ENCODE results near the gene PTPRH.
"Not testable (repeated sequence)": the region's sequence is repeated elsewhere in the genome, so short reads cannot be mapped to it uniquely, and the experiment has no call there.

The PTPRH gene

DNA sequence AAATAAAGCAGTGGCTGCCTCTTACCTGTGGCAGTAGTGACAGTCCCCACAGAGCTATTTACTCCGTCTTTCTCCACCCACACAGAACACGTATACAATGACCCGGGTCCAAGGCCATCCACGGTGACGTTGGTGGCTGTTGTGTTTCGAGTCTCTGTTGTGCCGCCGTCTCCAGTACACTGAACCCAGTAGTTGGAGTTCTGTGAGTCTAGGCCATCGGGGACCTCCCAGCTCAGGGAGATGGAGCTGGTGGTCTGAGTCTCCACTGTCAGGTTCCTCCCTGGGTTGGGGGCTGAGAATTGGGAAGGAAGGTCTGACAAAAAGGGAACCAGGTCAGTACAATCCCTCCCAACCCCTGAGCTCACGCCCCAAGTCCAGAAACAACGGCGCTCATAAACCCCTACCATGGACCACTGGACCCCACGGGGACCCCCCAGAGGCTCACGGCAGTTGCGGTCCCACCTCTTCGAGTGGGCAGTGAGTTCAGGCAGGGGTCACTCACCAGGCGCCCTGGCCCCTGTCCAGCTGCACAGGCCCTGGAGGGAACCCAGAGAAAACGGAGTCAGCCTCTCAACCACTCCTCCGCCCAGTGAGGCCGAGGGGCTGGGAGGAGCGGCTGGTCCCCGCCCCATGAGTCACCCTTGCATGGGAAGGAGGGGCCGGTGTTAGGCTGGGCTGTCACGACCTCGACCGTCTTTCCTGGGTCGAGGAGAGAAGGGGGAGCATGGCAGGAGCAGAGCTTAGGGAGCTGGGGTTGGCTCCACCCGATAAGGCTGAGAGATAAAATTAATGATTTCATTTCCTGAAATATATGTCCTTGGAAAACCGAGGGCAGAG, 2.4 kb downstream of the PTPRH start:
- peak overlapping the region; percentile 24 for H3K4me3 ChIP-seq (ENCODE audit: low read length)
- TF ChIP-seq, protein P1, sequence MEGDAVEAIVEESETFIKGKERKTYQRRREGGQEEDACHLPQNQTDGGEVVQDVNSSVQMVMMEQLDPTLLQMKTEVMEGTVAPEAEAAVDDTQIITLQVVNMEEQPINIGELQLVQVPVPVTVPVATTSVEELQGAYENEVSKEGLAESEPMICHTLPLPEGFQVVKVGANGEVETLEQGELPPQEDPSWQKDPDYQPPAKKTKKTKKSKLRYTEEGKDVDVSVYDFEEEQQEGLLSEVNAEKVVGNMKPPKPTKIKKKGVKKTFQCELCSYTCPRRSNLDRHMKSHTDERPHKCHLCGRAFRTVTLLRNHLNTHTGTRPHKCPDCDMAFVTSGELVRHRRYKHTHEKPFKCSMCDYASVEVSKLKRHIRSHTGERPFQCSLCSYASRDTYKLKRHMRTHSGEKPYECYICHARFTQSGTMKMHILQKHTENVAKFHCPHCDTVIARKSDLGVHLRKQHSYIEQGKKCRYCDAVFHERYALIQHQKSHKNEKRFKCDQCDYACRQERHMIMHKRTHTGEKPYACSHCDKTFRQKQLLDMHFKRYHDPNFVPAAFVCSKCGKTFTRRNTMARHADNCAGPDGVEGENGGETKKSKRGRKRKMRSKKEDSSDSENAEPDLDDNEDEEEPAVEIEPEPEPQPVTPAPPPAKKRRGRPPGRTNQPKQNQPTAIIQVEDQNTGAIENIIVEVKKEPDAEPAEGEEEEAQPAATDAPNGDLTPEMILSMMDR (conservative IDR thresholded peaks at IDR 0.05; ENCODE audit: low read length), result no peak

DNA sequence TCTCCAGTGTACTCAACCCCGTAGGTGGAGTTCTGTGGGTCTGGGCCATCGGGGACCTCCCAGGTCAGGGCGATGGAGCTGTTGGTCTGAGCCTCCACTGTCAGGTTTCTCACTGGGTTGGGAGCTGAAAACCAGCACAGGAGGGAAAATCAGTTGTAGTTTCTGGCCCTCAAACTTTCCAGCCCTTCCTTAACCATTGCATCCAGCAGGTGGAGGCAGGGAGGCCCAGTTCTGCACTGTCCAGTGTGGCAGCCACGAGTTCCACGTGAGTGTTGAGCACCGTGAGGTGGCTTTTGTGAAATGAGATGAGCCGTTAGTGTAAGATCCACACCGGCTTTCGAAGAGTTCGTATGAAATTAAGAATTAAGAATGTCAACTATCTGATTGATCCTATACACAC, 7.1 kb downstream of the PTPRH start:
- not testable (repeated sequence) for H3K4me3 ChIP-seq (ENCODE audit: low read length); DNase-seq (ENCODE audit: low read depth)
- TF ChIP-seq, protein P1 (conservative IDR thresholded peaks at IDR 0.05; ENCODE audit: low read length), result peak; percentile 32; the same call in 1 of the 2 replicates

More for the DNA sequence above, 2.4 kb downstream of the PTPRH start:
- peak; percentile 75 for DNase-seq (ENCODE audit: low read depth)

DNA sequence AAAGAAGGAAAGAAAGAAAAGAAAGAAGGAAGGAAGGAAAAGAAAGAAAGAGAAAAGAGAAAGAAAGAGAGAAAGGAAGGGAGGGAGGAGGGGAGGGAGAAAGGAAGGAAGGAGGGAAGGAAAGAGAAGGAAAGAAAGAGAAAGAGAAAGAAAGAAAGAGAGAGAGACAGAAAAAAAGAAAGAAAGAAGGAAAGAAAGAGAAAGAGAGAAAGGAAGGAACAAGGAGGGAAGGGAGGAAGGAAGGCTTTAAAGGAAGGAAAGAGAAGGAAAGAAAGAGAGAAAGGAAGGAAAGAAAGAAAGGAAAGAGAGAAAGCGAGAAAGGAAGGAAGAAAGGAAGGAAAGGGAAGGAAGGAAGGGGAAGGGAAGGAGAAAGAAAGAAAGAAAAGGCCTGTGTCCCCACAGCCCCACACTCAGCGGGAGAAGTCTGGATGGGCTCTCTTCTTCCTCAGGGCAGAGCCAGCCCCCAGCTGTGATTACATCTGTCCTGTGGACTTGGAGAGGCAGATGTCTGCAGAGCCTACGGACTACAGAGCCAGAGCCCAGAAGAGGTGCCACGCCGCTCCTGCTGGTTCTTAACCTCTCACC, 9.6 kb downstream of the PTPRH start:
- no peak for DNase-seq (ENCODE audit: low read depth)
- no peak overlapping the region for H3K4me3 ChIP-seq (ENCODE audit: low read length)
- TF ChIP-seq, protein P1 (conservative IDR thresholded peaks at IDR 0.05; ENCODE audit: low read length), result no peak

DNA sequence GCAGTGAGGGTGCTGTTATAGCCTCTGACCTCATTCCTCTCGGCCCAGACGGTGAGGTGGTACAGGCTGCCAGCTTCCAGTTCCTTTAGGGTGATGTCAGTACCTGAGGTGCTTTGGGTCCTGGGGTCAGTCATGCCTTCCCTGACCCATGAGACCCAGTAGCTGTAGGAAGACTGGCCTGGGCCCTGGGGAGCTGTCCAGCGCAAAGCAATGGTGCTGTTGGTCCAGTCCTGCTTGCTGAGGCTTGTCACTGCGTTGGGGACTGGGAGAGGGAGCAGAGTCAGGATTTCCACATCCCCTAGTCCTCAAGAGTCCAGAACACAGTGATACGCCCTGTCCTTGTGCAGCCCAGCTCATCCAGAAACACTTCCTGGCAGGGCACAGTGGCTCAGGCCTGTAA, 10.7 kb downstream of the PTPRH start:
- DNase-seq (ENCODE audit: low read depth), result no peak
- no peak overlapping the region for H3K4me3 ChIP-seq (ENCODE audit: low read length)
- TF ChIP-seq, protein P1 (conservative IDR thresholded peaks at IDR 0.05; ENCODE audit: low read length), result no peak

DNA sequence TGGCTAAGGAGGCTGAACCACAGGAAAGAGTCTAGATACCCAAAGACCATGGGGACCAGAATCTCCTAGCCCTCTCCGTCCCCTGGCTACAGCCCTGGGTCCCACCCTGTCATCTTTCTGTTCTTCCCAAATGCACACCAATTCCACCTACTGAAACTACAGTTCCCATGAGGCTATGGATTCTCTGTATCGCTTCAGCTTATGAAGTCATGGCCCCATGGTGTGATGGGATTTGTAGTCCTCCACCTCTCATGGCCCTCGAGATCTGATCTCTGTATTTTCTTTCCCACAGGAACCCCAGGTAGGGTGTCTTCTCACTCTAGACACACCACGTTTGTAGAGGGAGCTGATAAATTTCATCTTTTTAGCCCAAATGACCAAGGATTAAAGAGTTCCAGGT, 11.8 kb downstream of the PTPRH start:
- no peak overlapping the region for H3K4me3 ChIP-seq (ENCODE audit: low read length)
- DNase-seq (ENCODE audit: low read depth), result no peak
- TF ChIP-seq, protein P1 (conservative IDR thresholded peaks at IDR 0.05; ENCODE audit: low read length), result no peak

DNA sequence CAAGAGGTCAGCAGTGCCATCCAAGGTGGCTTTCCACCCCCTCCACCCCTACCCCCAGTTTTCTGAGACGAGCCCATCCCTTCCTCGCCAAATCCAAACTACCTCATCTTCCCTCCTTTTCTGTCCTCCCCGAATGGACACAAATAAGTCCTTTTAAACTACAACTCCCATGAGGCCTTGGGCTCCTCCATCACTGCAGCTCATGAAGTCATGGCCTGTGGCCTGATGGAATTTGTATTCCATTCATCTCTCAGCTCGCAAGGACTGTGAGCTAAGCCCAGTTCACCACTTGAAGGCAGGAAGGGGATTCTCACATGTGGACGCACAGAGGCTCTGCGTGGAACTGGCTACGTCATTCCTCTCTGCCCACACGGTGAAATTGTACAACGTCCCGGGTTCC, 12.5 kb downstream of the PTPRH start:
- no peak for DNase-seq (ENCODE audit: low read depth)
- TF ChIP-seq, protein P1 (conservative IDR thresholded peaks at IDR 0.05; ENCODE audit: low read length), result no peak
- H3K4me3 ChIP-seq (ENCODE audit: low read length), result no peak overlapping the region

DNA sequence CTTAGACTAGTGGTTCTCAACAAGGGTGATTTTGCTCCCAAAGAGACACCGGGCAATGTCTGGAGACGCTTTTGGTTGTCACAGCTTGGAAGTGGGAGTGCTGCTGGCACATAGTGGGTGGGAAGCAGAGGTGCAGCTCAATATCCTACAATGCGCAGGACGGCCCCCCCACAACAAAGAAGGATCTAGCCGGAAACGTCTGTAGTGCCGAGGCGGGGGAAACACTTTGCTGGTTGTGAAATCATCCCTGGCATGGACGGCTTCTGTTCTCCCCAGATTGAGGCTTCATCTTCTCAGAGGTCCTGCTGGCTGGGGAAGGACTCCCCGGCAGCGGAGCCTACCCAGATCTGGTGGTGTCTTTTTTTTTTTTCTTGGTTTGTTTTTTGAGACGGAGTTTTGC, 15.8 kb downstream of the PTPRH start:
- TF ChIP-seq, protein P1 (conservative IDR thresholded peaks at IDR 0.05; ENCODE audit: low read length), result no peak
- no peak overlapping the region for H3K4me3 ChIP-seq (ENCODE audit: low read length)
- DNase-seq (ENCODE audit: low read depth), result no peak

Measured in AG10803 (cell line).